SK-N-SH treated with all-trans-retinoic acid at 6 μM for 48 hours (cell line): ENCODE data around the gene COG6.

Experiments used
- ARNTL ChIP-seq: fragments of 450-650 bp; formaldehyde crosslinking; IDR thresholded peaks from 2 replicates; pipeline ENCODE4 v1.5.0; 2020; ENCODE audit warnings: low read depth, mild to moderate bottlenecking, moderate library complexity, borderline replicate concordance
- PPARA ChIP-seq: fragments of 250-450 bp; sonication (Bioruptor Pico); IDR thresholded peaks from 2 replicates; pipeline ENCODE4 v1.5.0; 2020; ENCODE audit warnings: mild to moderate bottlenecking, borderline replicate concordance
- TCF4 ChIP-seq: fragments of 250-450 bp; sonication (Bioruptor Pico); IDR thresholded peaks from 2 replicates; pipeline ENCODE4 v1.8.0; 2021; ENCODE audit warnings: mild to moderate bottlenecking, moderate library complexity, borderline replicate concordance
- TOX ChIP-seq: fragments of 250-450 bp; sonication (Bioruptor Pico); IDR thresholded peaks from 2 replicates; pipeline ENCODE4 v1.8.0; 2021; ENCODE audit warnings: mild to moderate bottlenecking, moderate library complexity, borderline replicate concordance
- ZFP30 ChIP-seq: fragments of 450-650 bp; formaldehyde crosslinking; IDR thresholded peaks from 2 replicates; pipeline ENCODE4 v1.5.0; 2022; ENCODE audit warnings: mild to moderate bottlenecking, moderate library complexity
- ZNF8 ChIP-seq: fragments of 450-650 bp; formaldehyde crosslinking; IDR thresholded peaks from 2 replicates; pipeline ENCODE4 v1.5.0; 2020; ENCODE audit warnings: mild to moderate bottlenecking, moderate library complexity
- TF ChIP-seq, protein P1 (sequence below): fragments of 250-450 bp; sonication (Bioruptor Pico); IDR thresholded peaks from 2 replicates; pipeline ENCODE4 v1.5.1; 2020; ENCODE audit warnings: low read depth, mild to moderate bottlenecking, moderate library complexity
- TF ChIP-seq, protein P2 (sequence below): fragments of 250-450 bp; sonication (Bioruptor Pico); IDR thresholded peaks from 2 replicates; pipeline ENCODE4 v1.8.0; 2020; ENCODE audit warnings: mild to moderate bottlenecking, moderate library complexity, borderline replicate concordance

GRCh38 chr13:39632994-39633393, 22.5 kb upstream of the COG6 start:
- TF ChIP-seq ZFP30 (no peak), TCF4 (no peak), ARNTL (CRISPR knock-in tag) (no peak), TOX (CRISPR knock-in tag) (no peak), ZNF8 (no peak), PPARA (CRISPR knock-in tag) (no peak)
- TF ChIP-seq, protein P1, sequence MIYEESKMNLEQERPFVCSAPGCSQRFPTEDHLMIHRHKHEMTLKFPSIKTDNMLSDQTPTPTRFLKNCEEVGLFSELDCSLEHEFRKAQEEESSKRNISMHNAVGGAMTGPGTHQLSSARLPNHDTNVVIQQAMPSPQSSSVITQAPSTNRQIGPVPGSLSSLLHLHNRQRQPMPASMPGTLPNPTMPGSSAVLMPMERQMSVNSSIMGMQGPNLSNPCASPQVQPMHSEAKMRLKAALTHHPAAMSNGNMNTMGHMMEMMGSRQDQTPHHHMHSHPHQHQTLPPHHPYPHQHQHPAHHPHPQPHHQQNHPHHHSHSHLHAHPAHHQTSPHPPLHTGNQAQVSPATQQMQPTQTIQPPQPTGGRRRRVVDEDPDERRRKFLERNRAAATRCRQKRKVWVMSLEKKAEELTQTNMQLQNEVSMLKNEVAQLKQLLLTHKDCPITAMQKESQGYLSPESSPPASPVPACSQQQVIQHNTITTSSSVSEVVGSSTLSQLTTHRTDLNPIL = no peak
- TF ChIP-seq, protein P2, sequence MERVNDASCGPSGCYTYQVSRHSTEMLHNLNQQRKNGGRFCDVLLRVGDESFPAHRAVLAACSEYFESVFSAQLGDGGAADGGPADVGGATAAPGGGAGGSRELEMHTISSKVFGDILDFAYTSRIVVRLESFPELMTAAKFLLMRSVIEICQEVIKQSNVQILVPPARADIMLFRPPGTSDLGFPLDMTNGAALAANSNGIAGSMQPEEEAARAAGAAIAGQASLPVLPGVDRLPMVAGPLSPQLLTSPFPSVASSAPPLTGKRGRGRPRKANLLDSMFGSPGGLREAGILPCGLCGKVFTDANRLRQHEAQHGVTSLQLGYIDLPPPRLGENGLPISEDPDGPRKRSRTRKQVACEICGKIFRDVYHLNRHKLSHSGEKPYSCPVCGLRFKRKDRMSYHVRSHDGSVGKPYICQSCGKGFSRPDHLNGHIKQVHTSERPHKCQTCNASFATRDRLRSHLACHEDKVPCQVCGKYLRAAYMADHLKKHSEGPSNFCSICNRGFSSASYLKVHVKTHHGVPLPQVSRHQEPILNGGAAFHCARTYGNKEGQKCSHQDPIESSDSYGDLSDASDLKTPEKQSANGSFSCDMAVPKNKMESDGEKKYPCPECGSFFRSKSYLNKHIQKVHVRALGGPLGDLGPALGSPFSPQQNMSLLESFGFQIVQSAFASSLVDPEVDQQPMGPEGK (CRISPR knock-in tag) = no peak
